PFSK-1 (cell line): ENCODE data around the gene SLC22A23.

Source experiments
- POLR2AphosphoS5 ChIP-seq: IDR thresholded peaks from 2 replicates; pipeline ENCODE4 v1.6.1; 2012; ENCODE audit warnings: low read depth, mild to moderate bottlenecking, control low read depth, low read length, moderate library complexity
- SIN3A ChIP-seq: IDR thresholded peaks from 2 replicates; pipeline ENCODE4 v1.6.1; 2012; ENCODE audit warnings: mild to moderate bottlenecking, low read length, moderate library complexity, borderline replicate concordance; ENCODE audit not compliant: insufficient read depth

DNA sequence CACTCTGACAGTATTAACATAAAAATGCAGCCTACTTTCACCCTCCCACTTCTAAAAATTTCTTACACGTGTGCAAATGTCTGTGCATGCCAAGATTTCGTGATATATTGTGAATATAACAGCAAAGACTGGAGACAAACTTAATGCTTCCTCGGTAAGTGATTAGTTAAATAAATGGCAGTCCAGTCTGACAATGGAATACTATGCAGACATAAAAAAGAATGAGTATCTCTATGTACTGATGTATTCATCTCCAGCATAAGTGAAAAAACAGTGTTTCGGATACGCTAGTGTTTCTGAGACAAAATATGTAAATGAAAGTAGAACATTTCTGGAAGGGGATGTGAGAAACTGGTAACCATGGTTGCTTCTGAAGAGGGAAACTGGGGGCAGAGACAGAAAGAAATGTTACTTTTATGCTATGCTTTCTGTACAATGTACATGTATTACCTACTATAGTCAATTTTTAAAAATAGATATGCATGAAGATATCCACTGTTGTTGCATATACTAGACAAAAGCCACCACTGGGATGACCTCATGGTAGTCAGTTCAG, 7.0 kb downstream of the SLC22A23 start:
- TF ChIP-seq SIN3A (no peak), POLR2AphosphoS5 (no peak)
